LNCaP clone FGC (cell line): ENCODE results near the gene JAK2.
"Not testable (repeated sequence)": the region's sequence is repeated elsewhere in the genome, so short reads cannot be mapped to it uniquely, and the experiment has no call there.

Experiments used
- DNase-seq: peaks from one replicate; pipeline ENCODE4 v3.0.0-alpha.2; 2011; ENCODE audit warnings: low read depth
- H3K4me3 ChIP-seq: 2 replicates; pipeline ENCODE4 v1.5.1; 2011; ENCODE audit warnings: mild to moderate bottlenecking, low read depth, low read length, control low read depth
- CTCF ChIP-seq: IDR thresholded peaks from 2 replicates; pipeline ENCODE4 v1.5.1; 2012; ENCODE audit warnings: mild to moderate bottlenecking; ENCODE audit not compliant: control insufficient read depth, insufficient read depth; ENCODE audit errors: extremely low read depth

The JAK2 gene

DNA sequence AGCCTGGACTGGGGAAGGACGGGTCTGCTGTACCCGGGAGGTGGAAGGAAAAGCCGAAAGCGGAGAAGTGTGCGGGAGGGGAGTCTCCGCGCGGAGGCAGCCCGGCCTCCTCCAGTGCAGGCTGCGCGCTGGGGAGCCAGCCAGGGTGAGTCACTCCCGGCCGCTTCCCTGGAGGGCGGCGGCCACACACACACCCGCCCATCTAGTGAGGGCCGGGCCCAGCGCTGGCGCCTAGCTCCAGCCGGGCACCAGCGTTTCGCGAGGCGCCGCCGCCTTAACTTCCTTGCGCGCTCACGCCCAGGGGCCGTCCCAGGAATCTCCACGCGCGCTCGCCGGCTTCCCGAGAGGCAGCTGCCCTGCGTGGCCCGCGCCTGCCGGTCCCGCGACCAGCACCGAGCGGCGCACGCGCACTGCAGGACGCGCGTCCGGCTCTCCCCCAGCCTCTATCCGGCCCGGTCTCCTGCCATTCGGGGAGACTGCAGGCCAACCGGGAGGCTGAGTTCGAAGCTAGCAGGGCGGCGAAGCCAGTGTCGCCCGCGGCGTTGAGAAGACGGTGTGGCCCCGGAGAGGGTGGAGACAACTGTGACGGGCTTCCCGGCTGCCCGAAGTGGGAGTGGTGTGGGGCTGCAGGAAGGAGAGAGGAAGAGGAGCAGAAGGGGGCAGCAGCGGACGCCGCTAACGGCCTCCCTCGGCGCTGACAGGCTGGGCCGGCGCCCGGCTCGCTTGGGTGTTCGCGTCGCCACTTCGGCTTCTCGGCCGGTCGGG lies at the start of gene JAK2:
Gene JAK2 (plus strand): TSS at position 652 of the 765 bp plus-strand sequence. CDS start 36,716 bp downstream, outside the sequence.
- peak; percentile 80 for DNase-seq
- peak; percentile 75 for TF ChIP-seq CTCF
- H3K4me3 ChIP-seq = peak within 1 kb of the TSS; percentile 64

DNA sequence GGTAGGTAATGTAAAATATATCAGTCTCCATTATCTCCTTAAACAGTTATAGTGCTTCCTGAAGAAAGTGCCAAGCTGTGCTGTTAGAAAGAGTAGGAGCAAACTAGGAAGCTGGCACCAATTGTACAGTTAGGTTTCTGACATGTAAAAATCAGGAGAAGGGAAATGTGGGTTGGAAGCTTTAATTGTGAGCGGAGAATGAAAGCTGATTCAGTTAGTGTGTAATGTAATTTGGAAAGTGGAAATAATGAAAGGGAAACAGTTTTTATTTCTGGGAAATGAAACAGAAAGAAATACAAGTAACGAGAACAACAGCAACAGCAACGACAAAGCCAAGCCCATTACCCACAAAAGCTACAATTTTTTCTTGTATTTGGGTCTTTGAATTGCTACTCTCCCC lies 48.8 kb upstream of the JAK2 start:
- no peak for TF ChIP-seq CTCF
- no peak for DNase-seq
- H3K4me3 ChIP-seq = no peak overlapping the region

DNA sequence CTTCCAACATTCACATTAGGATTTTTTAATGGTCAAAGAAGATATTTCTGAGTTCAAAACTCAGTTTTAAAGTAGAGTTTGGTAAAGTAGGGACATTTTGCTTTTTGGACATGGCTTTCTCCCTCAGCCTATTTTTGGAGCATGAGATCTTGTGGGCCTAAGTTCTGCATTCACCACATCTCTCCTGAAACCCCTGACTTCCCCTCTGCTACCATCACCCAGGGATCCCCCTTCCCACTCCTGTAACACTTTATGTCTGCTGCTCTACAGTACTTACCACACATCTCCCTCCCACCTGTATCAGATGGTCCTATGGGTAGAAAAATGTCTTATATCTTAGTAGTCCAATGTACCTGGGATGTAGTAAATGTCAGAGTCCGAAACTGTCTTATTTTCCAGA lies 48.2 kb upstream of the JAK2 start:
- no peak for TF ChIP-seq CTCF
- DNase-seq = no peak
- H3K4me3 ChIP-seq = no peak overlapping the region

DNA sequence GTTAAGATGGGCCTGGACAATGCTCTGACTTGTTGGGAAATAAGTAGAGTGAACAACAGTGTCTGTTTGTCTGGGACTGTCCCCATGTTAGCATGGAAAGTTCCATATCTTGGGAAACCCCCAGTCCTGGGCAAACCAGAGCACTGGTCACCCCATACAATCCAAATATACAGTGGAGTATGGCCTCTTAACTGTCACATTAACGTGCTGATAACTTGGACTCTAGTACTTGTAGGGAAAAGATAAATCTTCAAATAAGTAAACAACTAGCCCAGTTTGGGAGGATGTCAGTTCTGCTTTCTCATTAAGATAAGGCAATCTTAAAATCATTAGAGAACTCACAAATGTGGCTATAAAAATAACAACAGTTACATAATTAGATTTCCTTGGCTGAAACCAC lies 47.6 kb upstream of the JAK2 start:
- no peak for TF ChIP-seq CTCF
- no peak overlapping the region for H3K4me3 ChIP-seq
- DNase-seq = no peak

- no peak overlapping the region for H3K4me3 ChIP-seq
- TF ChIP-seq CTCF = no peak
- no peak for DNase-seq
Observed at GRCh38 chr9:4938496-4938895, 46.6 kb upstream of the JAK2 start.

- no peak for DNase-seq
- no peak for TF ChIP-seq CTCF
- no peak overlapping the region for H3K4me3 ChIP-seq
Observed at GRCh38 chr9:4939118-4939561, 45.9 kb upstream of the JAK2 start.

- not testable (repeated sequence) for DNase-seq, H3K4me3 ChIP-seq
Observed at GRCh38 chr9:4942042-4942691, 42.9 kb upstream of the JAK2 start.
